HG03565 (cell line): Measurements from ENCODE around the gene NLGN1.

Experiments used
- ATAC-seq: cut with Tn5 transposase; IDR thresholded peaks from one replicate; pipeline ENCODE4 v1.9.1; 2021; ENCODE audit warnings: mild to moderate bottlenecking, moderate library complexity; ENCODE audit not compliant: unreplicated experiment

NLGN1 gene

GRCh38 chr3:174253196-174253823 is 855.8 kb downstream of the NLGN1 start:
- no peak for ATAC-seq

- no peak for ATAC-seq
Measured at GRCh38 chr3:174253940-174254339, 856.4 kb downstream of the NLGN1 start.

- no peak for ATAC-seq
Measured at GRCh38 chr3:174255454-174255853, 857.9 kb downstream of the NLGN1 start.

- no peak for ATAC-seq
Measured at GRCh38 chr3:174266476-174266875, 868.9 kb downstream of the NLGN1 start.

- ATAC-seq, result no peak
Measured at GRCh38 chr3:174268061-174268460, 870.5 kb downstream of the NLGN1 start.

GRCh38 chr3:174268586-174268985 is 871.0 kb downstream of the NLGN1 start:
- ATAC-seq, result no peak

GRCh38 chr3:174270841-174271240 is 873.3 kb downstream of the NLGN1 start:
- no peak for ATAC-seq

GRCh38 chr3:174275336-174275735 is 877.8 kb downstream of the NLGN1 start:
- ATAC-seq, result no peak

- no peak for ATAC-seq
Measured at GRCh38 chr3:174276826-174277225, 879.3 kb downstream of the NLGN1 start.

GRCh38 chr3:174278094-174278493 is 880.5 kb downstream of the NLGN1 start:
- no peak for ATAC-seq

GRCh38 chr3:174280186-174280585 is 882.6 kb downstream of the NLGN1 start:
- ATAC-seq, result no peak

GRCh38 chr3:174285242-174285864 is 887.8 kb downstream of the NLGN1 start:
- no peak for ATAC-seq

- no peak for ATAC-seq
Measured at GRCh38 chr3:174287705-174288104, 890.2 kb downstream of the NLGN1 start.

GRCh38 chr3:174294616-174295015 is 897.1 kb downstream of the NLGN1 start:
- ATAC-seq, result no peak

GRCh38 chr3:174295306-174296092 is 898.0 kb downstream of the NLGN1 start:
- ATAC-seq, result no peak

- no peak for ATAC-seq
Measured at GRCh38 chr3:174302746-174303315, 905.3 kb downstream of the NLGN1 start.

- ATAC-seq, result no peak
Measured at GRCh38 chr3:174303907-174304560, 906.5 kb downstream of the NLGN1 start.

GRCh38 chr3:174308736-174309135 is 911.2 kb downstream of the NLGN1 start:
- ATAC-seq, result no peak

GRCh38 chr3:174310475-174310983 is 913.0 kb downstream of the NLGN1 start:
- ATAC-seq, result no peak

- ATAC-seq, result no peak
Measured at GRCh38 chr3:174315225-174315624, 917.7 kb downstream of the NLGN1 start.

GRCh38 chr3:174317005-174317404 is 919.5 kb downstream of the NLGN1 start:
- no peak for ATAC-seq
